ENCODE measurements around the gene NBAS. TPM values are rescaled to one million over a fixed set of nuclear protein-coding genes. Genes with fewer than 3 reads are reported as not detected.

The NBAS gene
- total RNA-seq, 2 experiments from 2014 or later, result 24.4 to 28.8 TPM

- no peak for TF ChIP-seq EZH2phosphoT487 (IDR thresholded peaks at IDR 0.05; ENCODE audit: borderline replicate concordance, low read depth, low read length)
- no peak for TF ChIP-seq CTCF (conservative IDR thresholded peaks at IDR 0.05; ENCODE audit: low read length)
- H3K9me2 ChIP-seq (ENCODE audit: insufficient read depth, low read length), result no peaks in the 10 kb centered on the region
- H3K27ac ChIP-seq (ENCODE audit: low read depth, low read length, poor library complexity, severe bottlenecking), result no peak overlapping the region
- BruUV-seq (replicated peaks), result no TSS peak
- CTCF ChIA-PET (ENCODE audit: unreplicated experiment), result no interaction called here
- no peaks in the 10 kb centered on the region for H3K9me3 ChIP-seq (ENCODE audit: low read length)
- H4K20me1 ChIP-seq (ENCODE audit: insufficient read depth, low read length), result no peaks in the 10 kb centered on the region
- H3K4me2 ChIP-seq (ENCODE audit: low read length), result no peak overlapping the region
- H2AFZ ChIP-seq (ENCODE audit: low read length), result no peak overlapping the region
- intact Hi-C loops (cut with micrococcal nuclease; ENCODE audit: unreplicated experiment), result no loop called here
- peaks cover 3% of the 10 kb centered on the region; the same call in 1 of the 2 replicates for H3K36me3 ChIP-seq (ENCODE audit: insufficient read depth, low read length)
- H3K4me3 ChIP-seq (ENCODE audit: low read depth, low read length, poor library complexity, severe bottlenecking), result no peak overlapping the region
- DNase-seq (ENCODE audit: low spot score), result no peak
- no peaks in the 10 kb centered on the region for H3K4me1 ChIP-seq (ENCODE audit: insufficient read depth, low read length, poor library complexity, severe bottlenecking)
- POLR2A ChIA-PET, result no interaction called here
- H3K79me2 ChIP-seq (ENCODE audit: insufficient read depth, low read depth, low read length), result no peaks in the 10 kb centered on the region
Observed at GRCh38 chr2:15346624-15347023, 214.5 kb downstream of the NBAS start.

GRCh38 chr2:15337996-15338666 lies 223.0 kb downstream of the NBAS start:
- no peak for DNase-seq (ENCODE audit: low spot score)
- intact Hi-C loops (cut with micrococcal nuclease; ENCODE audit: unreplicated experiment), result no loop called here
- H3K36me3 ChIP-seq (ENCODE audit: insufficient read depth, low read length), result no peaks in the 10 kb centered on the region
- ChIA-PET CTCF (ENCODE audit: unreplicated experiment) (interaction anchor here (0.6 kb wide), 1 partner anchor 235 kb away, joined by 3 read pairs; no protein-coding TSS in a partner anchor), POLR2A (interaction anchor here (0.7 kb wide), 1 partner anchor 164 kb away, joined by 3 read pairs; no protein-coding TSS in a partner anchor)
- no peaks in the 10 kb centered on the region for H3K79me2 ChIP-seq (ENCODE audit: insufficient read depth, low read depth, low read length)
- H3K4me2 ChIP-seq (ENCODE audit: low read length), result no peak overlapping the region
- no peak overlapping the region for H3K27ac ChIP-seq (ENCODE audit: low read depth, low read length, poor library complexity, severe bottlenecking)
- no peaks in the 10 kb centered on the region for H3K9me3 ChIP-seq (ENCODE audit: low read length)
- H2AFZ ChIP-seq (ENCODE audit: low read length), result no peak overlapping the region
- H4K20me1 ChIP-seq (ENCODE audit: insufficient read depth, low read length), result no peaks in the 10 kb centered on the region
- TF ChIP-seq EZH2phosphoT487 (IDR thresholded peaks at IDR 0.05; ENCODE audit: borderline replicate concordance, low read depth, low read length) (no peak), CTCF (conservative IDR thresholded peaks at IDR 0.05; ENCODE audit: low read length) (no peak)
- H3K9me2 ChIP-seq (ENCODE audit: insufficient read depth, low read length), result no peaks in the 10 kb centered on the region
- H3K4me1 ChIP-seq (ENCODE audit: insufficient read depth, low read length, poor library complexity, severe bottlenecking), result no peaks in the 10 kb centered on the region
- no TSS peak for BruUV-seq (replicated peaks)
- H3K4me3 ChIP-seq (ENCODE audit: low read depth, low read length, poor library complexity, severe bottlenecking), result no peak overlapping the region

GRCh38 chr2:15334644-15335326 lies 226.3 kb downstream of the NBAS start:
- BruUV-seq (replicated peaks), result no TSS peak
- Histone ChIP-seq H3K4me1 (ENCODE audit: insufficient read depth, low read length, poor library complexity, severe bottlenecking) (no peaks in the 10 kb centered on the region), H3K27ac (ENCODE audit: low read depth, low read length, poor library complexity, severe bottlenecking) (no peak overlapping the region), H4K20me1 (ENCODE audit: insufficient read depth, low read length) (no peaks in the 10 kb centered on the region), H3K79me2 (ENCODE audit: insufficient read depth, low read depth, low read length) (no peaks in the 10 kb centered on the region), H3K4me3 (ENCODE audit: low read depth, low read length, poor library complexity, severe bottlenecking) (no peak overlapping the region), H2AFZ (ENCODE audit: low read length) (no peak overlapping the region), H3K9me2 (ENCODE audit: insufficient read depth, low read length) (no peaks in the 10 kb centered on the region), H3K4me2 (ENCODE audit: low read length) (no peak overlapping the region), H3K9me3 (ENCODE audit: low read length) (no peaks in the 10 kb centered on the region), H3K36me3 (ENCODE audit: insufficient read depth, low read length) (peaks cover 4% of the 10 kb centered on the region; the same call in 1 of the 2 replicates)
- intact Hi-C loops (cut with micrococcal nuclease; ENCODE audit: unreplicated experiment), result no loop called here
- ChIA-PET POLR2A (no interaction called here), CTCF (ENCODE audit: unreplicated experiment) (no interaction called here)
- DNase-seq (ENCODE audit: low spot score), result no peak
- TF ChIP-seq EZH2phosphoT487 (IDR thresholded peaks at IDR 0.05; ENCODE audit: borderline replicate concordance, low read depth, low read length) (no peak), CTCF (conservative IDR thresholded peaks at IDR 0.05; ENCODE audit: low read length) (no peak)

Data from OCI-LY7 (cell line).